GM12878 (cell line): ENCODE data around the gene TTLL13. TPM values are rescaled to one million over a fixed set of nuclear protein-coding genes. Genes with fewer than 3 reads are reported as not detected.

Experiments
- ETV6 ChIP-seq, 2 experiments: fragments of 450-650 bp in 1 of 2; IDR thresholded peaks in 1 of 2; conservative IDR thresholded peaks in 1 of 2; 2 replicates each; pipeline ENCODE4 v1.6.1; 2014; ENCODE audit warnings: antibody characterized with exemption in 1 of 2, borderline replicate concordance in 1 of 2, low read depth in 1 of 2, mild to moderate bottlenecking in 1 of 2, moderate library complexity in 1 of 2
- FOXM1 ChIP-seq: IDR thresholded peaks from 2 replicates; pipeline ENCODE4 v1.6.1; 2012; ENCODE audit warnings: low read depth, mild to moderate bottlenecking, inconsistent platforms, low read length, moderate library complexity
- HDGF ChIP-seq: fragments of 450-650 bp; IDR thresholded peaks from 2 replicates; pipeline ENCODE4 v1.6.1; 2016; ENCODE audit warnings: antibody characterized with exemption
- KAT2A ChIP-seq: conservative IDR thresholded peaks from 2 replicates; pipeline ENCODE4 v1.6.1; 2011; ENCODE audit warnings: low read depth, low read length; ENCODE audit not compliant: control insufficient read depth
- KLF5 ChIP-seq: fragments of 450-650 bp; IDR thresholded peaks from 2 replicates; pipeline ENCODE4 v1.6.1; 2014; ENCODE audit warnings: mild to moderate bottlenecking; ENCODE audit not compliant: partially characterized antibody
- RAD21 ChIP-seq: IDR thresholded peaks from 2 replicates; pipeline ENCODE4 v1.6.1; 2011; ENCODE audit warnings: mild to moderate bottlenecking, low read depth, low read length, moderate library complexity; ENCODE audit not compliant: insufficient read depth
- RBBP5 ChIP-seq: fragments of 200-600 bp; sonication (generic); conservative IDR thresholded peaks from 2 replicates; pipeline ENCODE4 v1.6.1; 2016
- RUNX3 ChIP-seq: IDR thresholded peaks from 2 replicates; pipeline ENCODE4 v1.6.1; 2012; ENCODE audit warnings: low read length, inconsistent platforms
- ZNF384 ChIP-seq: IDR thresholded peaks from 2 replicates; pipeline ENCODE4 v1.6.1; 2012; ENCODE audit warnings: low read depth, mild to moderate bottlenecking, low read length, improper control_type of control experiment, borderline replicate concordance
- polyA plus RNA-seq, 11 experiments: library from polyadenylated mRNA; depleted of rRNA in 4 of 11; unstranded in 6 of 11; stranded (reverse) in 5 of 11; fragments of >200 nt; fragmentation: Nextera tagmentation in 4 of 11; fragmentation: Illumina TruSeq in 1 of 11; extraction: Ambion mirVana in 4 of 11; extraction: Trizol in 1 of 11; gene quantifications; 1 replicate in 1 of 11; 2 replicates in 10 of 11; pipeline versions ENCODE4 v1.2.1 to v1.2.3, GENCODE V29; 2011 to 2016; ENCODE audit warnings: inconsistent platforms in 2 of 11, missing spikeins in 2 of 11, low read depth in 1 of 11
- total RNA-seq, 4 experiments: library from RNA; depleted of rRNA in 3 of 4; stranded (reverse); fragments of >200 nt in 3 of 4; fragmentation: Illumina TruSeq in 1 of 4; extraction: Trizol in 1 of 4; gene quantifications; 2 replicates each; pipeline versions ENCODE4 v1.2.1 to v1.2.3, GENCODE V29; 2013 to 2021
- TF ChIP-seq, protein P1 (sequence below): fragments of 150-350 bp; IDR thresholded peaks from 2 replicates; pipeline ENCODE4 v1.6.1; 2016; ENCODE audit warnings: low read depth, low read length
- TF ChIP-seq, protein P2 (sequence below): fragments of 450-650 bp; IDR thresholded peaks from 2 replicates; pipeline ENCODE4 v1.6.1; 2018; ENCODE audit warnings: mild to moderate bottlenecking, low read depth, moderate library complexity; ENCODE audit not compliant: partially characterized antibody
- TF ChIP-seq, protein P3 (sequence below): IDR thresholded peaks from 2 replicates; pipeline ENCODE4 v1.6.1; 2012; ENCODE audit warnings: improper control_type of control experiment, low read depth, low read length; ENCODE audit not compliant: insufficient replicate concordance
- TF ChIP-seq, protein P4 (sequence below): fragments of 450-650 bp; IDR thresholded peaks from 2 replicates; pipeline ENCODE4 v1.6.1; 2018; ENCODE audit warnings: borderline replicate concordance, mild to moderate bottlenecking; ENCODE audit not compliant: partially characterized antibody
- TF ChIP-seq, protein P5 (sequence below): IDR thresholded peaks from 2 replicates; pipeline ENCODE4 v1.6.1; 2011; ENCODE audit warnings: mild to moderate bottlenecking, low read depth, low read length, moderate library complexity; ENCODE audit not compliant: insufficient replicate concordance

The TTLL13 gene
- total and polyA plus RNA-seq, 10 of the 15 experiments (the other 5 are each of a cell fraction or from before 2014, with no cell fraction given), result 0.03 to 0.32 (median 0.13) TPM; not detected in 1

DNA sequence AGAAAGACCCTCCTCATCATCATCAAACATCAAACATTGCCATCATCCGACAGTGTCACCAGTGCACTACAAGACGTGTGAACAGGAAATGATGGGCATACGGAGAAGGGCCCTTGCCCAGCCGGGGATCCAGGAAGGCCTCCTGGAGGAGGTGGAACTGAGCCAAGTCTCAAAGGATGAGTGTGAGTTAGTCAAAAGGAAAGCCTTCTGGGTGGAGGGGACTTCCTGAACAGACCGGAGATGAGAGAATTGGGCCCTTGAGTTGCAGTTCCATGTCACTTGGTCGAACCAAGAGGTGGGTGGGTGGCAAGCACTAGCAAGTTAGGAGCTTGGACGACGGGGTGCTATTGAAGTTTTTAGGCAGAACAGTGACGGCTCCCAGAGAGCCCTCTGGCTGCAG lies 39.8 kb upstream of the TTLL13 start (continued):
- no peak for TF ChIP-seq RBBP5
- TF ChIP-seq ETV6 (conservative IDR thresholded peaks at IDR 0.05 in 1 of 2, IDR thresholded peaks at IDR 0.05 in 1 of 2; ENCODE audit: borderline replicate concordance in 1 of 2, low read depth in 1 of 2), result peak in 1 of 2 experiments; percentile 64; a peak in 1 of 4 replicates
- no peak for TF ChIP-seq HDGF
- no peak for TF ChIP-seq KLF5
- TF ChIP-seq, protein P1, sequence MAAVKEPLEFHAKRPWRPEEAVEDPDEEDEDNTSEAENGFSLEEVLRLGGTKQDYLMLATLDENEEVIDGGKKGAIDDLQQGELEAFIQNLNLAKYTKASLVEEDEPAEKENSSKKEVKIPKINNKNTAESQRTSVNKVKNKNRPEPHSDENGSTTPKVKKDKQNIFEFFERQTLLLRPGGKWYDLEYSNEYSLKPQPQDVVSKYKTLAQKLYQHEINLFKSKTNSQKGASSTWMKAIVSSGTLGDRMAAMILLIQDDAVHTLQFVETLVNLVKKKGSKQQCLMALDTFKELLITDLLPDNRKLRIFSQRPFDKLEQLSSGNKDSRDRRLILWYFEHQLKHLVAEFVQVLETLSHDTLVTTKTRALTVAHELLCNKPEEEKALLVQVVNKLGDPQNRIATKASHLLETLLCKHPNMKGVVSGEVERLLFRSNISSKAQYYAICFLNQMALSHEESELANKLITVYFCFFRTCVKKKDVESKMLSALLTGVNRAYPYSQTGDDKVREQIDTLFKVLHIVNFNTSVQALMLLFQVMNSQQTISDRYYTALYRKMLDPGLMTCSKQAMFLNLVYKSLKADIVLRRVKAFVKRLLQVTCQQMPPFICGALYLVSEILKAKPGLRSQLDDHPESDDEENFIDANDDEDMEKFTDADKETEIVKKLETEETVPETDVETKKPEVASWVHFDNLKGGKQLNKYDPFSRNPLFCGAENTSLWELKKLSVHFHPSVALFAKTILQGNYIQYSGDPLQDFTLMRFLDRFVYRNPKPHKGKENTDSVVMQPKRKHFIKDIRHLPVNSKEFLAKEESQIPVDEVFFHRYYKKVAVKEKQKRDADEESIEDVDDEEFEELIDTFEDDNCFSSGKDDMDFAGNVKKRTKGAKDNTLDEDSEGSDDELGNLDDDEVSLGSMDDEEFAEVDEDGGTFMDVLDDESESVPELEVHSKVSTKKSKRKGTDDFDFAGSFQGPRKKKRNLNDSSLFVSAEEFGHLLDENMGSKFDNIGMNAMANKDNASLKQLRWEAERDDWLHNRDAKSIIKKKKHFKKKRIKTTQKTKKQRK, result no peak
- TF ChIP-seq FOXM1, result no peak
- no peak for TF ChIP-seq RAD21
- peak; percentile 73 for TF ChIP-seq RUNX3
- TF ChIP-seq, protein P2, sequence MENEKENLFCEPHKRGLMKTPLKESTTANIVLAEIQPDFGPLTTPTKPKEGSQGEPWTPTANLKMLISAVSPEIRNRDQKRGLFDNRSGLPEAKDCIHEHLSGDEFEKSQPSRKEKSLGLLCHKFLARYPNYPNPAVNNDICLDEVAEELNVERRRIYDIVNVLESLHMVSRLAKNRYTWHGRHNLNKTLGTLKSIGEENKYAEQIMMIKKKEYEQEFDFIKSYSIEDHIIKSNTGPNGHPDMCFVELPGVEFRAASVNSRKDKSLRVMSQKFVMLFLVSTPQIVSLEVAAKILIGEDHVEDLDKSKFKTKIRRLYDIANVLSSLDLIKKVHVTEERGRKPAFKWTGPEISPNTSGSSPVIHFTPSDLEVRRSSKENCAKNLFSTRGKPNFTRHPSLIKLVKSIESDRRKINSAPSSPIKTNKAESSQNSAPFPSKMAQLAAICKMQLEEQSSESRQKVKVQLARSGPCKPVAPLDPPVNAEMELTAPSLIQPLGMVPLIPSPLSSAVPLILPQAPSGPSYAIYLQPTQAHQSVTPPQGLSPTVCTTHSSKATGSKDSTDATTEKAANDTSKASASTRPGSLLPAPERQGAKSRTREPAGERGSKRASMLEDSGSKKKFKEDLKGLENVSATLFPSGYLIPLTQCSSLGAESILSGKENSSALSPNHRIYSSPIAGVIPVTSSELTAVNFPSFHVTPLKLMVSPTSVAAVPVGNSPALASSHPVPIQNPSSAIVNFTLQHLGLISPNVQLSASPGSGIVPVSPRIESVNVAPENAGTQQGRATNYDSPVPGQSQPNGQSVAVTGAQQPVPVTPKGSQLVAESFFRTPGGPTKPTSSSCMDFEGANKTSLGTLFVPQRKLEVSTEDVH, result no peak
- TF ChIP-seq, protein P3, sequence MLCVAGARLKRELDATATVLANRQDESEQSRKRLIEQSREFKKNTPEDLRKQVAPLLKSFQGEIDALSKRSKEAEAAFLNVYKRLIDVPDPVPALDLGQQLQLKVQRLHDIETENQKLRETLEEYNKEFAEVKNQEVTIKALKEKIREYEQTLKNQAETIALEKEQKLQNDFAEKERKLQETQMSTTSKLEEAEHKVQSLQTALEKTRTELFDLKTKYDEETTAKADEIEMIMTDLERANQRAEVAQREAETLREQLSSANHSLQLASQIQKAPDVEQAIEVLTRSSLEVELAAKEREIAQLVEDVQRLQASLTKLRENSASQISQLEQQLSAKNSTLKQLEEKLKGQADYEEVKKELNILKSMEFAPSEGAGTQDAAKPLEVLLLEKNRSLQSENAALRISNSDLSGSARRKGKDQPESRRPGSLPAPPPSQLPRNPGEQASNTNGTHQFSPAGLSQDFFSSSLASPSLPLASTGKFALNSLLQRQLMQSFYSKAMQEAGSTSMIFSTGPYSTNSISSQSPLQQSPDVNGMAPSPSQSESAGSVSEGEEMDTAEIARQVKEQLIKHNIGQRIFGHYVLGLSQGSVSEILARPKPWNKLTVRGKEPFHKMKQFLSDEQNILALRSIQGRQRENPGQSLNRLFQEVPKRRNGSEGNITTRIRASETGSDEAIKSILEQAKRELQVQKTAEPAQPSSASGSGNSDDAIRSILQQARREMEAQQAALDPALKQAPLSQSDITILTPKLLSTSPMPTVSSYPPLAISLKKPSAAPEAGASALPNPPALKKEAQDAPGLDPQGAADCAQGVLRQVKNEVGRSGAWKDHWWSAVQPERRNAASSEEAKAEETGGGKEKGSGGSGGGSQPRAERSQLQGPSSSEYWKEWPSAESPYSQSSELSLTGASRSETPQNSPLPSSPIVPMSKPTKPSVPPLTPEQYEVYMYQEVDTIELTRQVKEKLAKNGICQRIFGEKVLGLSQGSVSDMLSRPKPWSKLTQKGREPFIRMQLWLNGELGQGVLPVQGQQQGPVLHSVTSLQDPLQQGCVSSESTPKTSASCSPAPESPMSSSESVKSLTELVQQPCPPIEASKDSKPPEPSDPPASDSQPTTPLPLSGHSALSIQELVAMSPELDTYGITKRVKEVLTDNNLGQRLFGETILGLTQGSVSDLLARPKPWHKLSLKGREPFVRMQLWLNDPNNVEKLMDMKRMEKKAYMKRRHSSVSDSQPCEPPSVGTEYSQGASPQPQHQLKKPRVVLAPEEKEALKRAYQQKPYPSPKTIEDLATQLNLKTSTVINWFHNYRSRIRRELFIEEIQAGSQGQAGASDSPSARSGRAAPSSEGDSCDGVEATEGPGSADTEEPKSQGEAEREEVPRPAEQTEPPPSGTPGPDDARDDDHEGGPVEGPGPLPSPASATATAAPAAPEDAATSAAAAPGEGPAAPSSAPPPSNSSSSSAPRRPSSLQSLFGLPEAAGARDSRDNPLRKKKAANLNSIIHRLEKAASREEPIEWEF, result no peak
- TF ChIP-seq, protein P4, sequence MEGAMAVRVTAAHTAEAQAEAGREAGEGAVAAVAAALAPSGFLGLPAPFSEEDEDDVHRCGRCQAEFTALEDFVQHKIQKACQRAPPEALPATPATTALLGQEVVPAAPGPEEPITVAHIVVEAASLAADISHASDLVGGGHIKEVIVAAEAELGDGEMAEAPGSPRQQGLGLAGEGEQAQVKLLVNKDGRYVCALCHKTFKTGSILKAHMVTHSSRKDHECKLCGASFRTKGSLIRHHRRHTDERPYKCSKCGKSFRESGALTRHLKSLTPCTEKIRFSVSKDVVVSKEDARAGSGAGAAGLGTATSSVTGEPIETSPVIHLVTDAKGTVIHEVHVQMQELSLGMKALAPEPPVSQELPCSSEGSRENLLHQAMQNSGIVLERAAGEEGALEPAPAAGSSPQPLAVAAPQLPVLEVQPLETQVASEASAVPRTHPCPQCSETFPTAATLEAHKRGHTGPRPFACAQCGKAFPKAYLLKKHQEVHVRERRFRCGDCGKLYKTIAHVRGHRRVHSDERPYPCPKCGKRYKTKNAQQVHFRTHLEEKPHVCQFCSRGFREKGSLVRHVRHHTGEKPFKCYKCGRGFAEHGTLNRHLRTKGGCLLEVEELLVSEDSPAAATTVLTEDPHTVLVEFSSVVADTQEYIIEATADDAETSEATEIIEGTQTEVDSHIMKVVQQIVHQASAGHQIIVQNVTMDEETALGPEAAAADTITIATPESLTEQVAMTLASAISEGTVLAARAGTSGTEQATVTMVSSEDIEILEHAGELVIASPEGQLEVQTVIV, result no peak
- TF ChIP-seq, protein P5, sequence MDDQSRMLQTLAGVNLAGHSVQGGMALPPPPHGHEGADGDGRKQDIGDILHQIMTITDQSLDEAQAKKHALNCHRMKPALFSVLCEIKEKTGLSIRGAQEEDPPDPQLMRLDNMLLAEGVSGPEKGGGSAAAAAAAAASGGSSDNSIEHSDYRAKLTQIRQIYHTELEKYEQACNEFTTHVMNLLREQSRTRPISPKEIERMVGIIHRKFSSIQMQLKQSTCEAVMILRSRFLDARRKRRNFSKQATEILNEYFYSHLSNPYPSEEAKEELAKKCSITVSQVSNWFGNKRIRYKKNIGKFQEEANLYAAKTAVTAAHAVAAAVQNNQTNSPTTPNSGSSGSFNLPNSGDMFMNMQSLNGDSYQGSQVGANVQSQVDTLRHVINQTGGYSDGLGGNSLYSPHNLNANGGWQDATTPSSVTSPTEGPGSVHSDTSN, result no peak
- TF ChIP-seq KAT2A, result no peak
- no peak for TF ChIP-seq ZNF384
